Upper lobe of left lung (tissue), 4 donors: ENCODE data around the gene RFTN1.

Source experiments
- EP300 ChIP-seq, 4 donors: sonication (generic); formaldehyde crosslinking; IDR thresholded peaks; one replicate each; pipeline ENCODE4 v1.5.1; 2017; ENCODE audit warnings: antibody characterized with exemption in 4 of 4, control low read depth in 2 of 4
- POLR2AphosphoS5 ChIP-seq, 2 donors: sonication (generic); formaldehyde crosslinking; IDR thresholded peaks; one replicate each; pipeline ENCODE4 v1.5.1; 2017; ENCODE audit warnings: antibody characterized with exemption in 2 of 2

DNA sequence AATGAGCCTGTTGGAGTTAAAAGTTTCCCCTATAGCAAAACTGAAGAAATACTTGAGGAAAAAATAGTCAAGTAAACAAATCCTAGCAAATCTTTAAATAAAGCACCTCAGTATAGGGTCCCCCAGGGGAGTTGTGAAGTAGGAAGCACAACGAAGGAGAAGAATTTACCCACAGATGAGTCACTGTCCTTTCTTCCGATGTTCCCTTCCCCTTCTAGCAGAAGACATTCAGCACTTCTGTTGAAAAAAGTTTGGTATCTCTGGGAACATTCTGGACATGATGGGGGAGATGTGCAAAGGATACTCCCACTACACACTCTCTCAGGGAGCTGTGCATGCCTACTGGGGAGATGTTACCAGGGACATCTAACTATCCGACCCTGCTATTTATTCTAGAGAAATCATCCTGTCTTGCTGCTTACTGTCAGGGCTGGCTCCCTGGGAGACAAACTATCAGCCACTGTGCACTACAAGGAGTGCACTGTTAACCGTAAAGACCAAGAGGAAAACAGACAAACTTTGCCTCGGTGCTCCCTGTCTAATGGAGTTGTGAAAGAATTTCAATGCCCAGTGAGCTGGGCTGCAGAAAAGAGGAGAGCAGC, 93.8 kb downstream of the RFTN1 start:
- TF ChIP-seq EP300 (IDR thresholded peaks at IDR 0.05), result peak in 1 of 4 donors; percentile 29
- TF ChIP-seq POLR2AphosphoS5 (IDR thresholded peaks at IDR 0.05), result no peak
